Calu3 (cell line): Measurements from ENCODE around the gene PHC3. TPM values are rescaled to one million over a fixed set of nuclear protein-coding genes. Genes with fewer than 3 reads are reported as not detected.

Experiments
- BruUV-seq: library from RNA; stranded (reverse); fragments of 400-500 nt; replicated peaks from 2 replicates; lab custom pipeline; 2021; lab: Mats Ljungman, UMichigan
- CTCF ChIA-PET: fragments of 300-600 bp; sonication (Branson Sonifier 250); formaldehyde crosslinking; loops from one replicate; lab custom pipeline; 2022; ENCODE audit warnings: antibody characterized with exemption; lab: Charles Lee
- DNase-seq: peaks from one replicate; pipeline ENCODE4 v3.0.0; 2022
- H3K27ac Mint-ChIP-seq: one replicate; pipeline ENCODE4 v1.8.0; 2022; ENCODE audit warnings: mixed read lengths; ENCODE audit not compliant: unreplicated experiment
- H3K27me3 Mint-ChIP-seq: one replicate; pipeline ENCODE4 v1.8.0; 2022; ENCODE audit warnings: mixed read lengths; ENCODE audit not compliant: unreplicated experiment
- H3K36me3 Mint-ChIP-seq: one replicate; pipeline ENCODE4 v1.8.0; 2022; ENCODE audit warnings: mild to moderate bottlenecking, moderate library complexity, mixed read lengths; ENCODE audit not compliant: insufficient read depth, unreplicated experiment
- H3K4me1 Mint-ChIP-seq: one replicate; pipeline ENCODE4 v1.8.0; 2022; ENCODE audit warnings: mild to moderate bottlenecking, low read depth, mixed read lengths; ENCODE audit not compliant: unreplicated experiment
- H3K4me3 Mint-ChIP-seq: one replicate; pipeline ENCODE4 v1.8.0; 2022; ENCODE audit warnings: mild to moderate bottlenecking, low read depth, moderate library complexity, mixed read lengths; ENCODE audit not compliant: unreplicated experiment
- H3K9me3 Mint-ChIP-seq: one replicate; pipeline ENCODE4 v1.8.0; 2022; ENCODE audit warnings: low read depth, mixed read lengths; ENCODE audit not compliant: unreplicated experiment
- intact Hi-C: fragments of 100-400 bp; cut with micrococcal nuclease; formaldehyde crosslinking; loops from one replicate; pipeline ENCODE4 v1.10.0; 2022; ENCODE audit not compliant: unreplicated experiment
- total RNA-seq: library from RNA; stranded (reverse); gene quantifications from 2 replicates; pipeline ENCODE4 v1.2.3, GENCODE V29; 2022
- TF ChIP-seq, protein P1 (sequence below): fragments of 200-600 bp; IDR thresholded peaks from one replicate; pipeline ENCODE4 v1.8.0; 2022; ENCODE audit warnings: antibody characterized with exemption; ENCODE audit not compliant: unreplicated experiment

The PHC3 gene
- total RNA-seq, 1 experiment from 2014 or later, result 113 TPM

DNA sequence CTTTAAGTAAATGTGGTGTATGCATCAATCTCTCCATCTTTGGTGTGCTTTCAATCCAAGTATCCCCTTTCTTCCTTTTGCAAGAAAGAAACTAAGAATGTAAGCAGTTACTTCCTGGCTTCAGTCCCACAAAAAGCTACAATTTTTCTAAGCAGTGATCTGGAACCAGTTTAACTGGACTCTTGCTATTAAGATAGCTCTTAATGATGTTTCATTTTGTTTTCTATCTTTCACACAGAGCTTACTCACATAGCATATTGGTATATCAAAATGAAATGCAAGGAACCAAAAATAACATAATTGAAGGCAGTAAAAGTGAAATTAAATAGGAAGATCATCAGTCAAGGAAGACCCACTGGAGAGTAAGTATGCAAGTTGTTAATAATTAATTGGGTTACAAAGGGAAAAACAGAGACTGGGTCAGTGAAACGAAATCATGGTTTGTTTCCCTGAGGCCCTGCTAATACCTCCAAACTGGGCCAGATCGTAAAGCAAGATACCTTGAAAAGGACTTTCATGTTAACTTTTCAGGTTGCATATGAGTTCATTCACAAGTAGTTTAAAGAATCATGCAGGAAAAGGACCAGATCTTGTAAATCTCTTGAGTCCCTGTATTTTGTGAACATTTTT is 101.9 kb downstream of the PHC3 start:
- Mint-ChIP-seq H3K27me3 (no peaks in the 10 kb centered on the region), H3K9me3 (no peaks in the 10 kb centered on the region), H3K27ac (peak overlapping the region; percentile 16), H3K4me3 (peak overlapping the region; percentile 7), H3K36me3 (peaks cover 40% of the 10 kb centered on the region), H3K4me1 (peaks cover 19% of the 10 kb centered on the region)
- no peak for DNase-seq
- CTCF ChIA-PET, result interaction anchor here (0.9 to 1.8 kb wide), 3 partner anchors 10 to 42 kb away, joined by 3 to 4 read pairs (median 3); partner anchors contain the start of gene GPR160
- intact Hi-C loops, result no loop called here
- TF ChIP-seq, protein P1, sequence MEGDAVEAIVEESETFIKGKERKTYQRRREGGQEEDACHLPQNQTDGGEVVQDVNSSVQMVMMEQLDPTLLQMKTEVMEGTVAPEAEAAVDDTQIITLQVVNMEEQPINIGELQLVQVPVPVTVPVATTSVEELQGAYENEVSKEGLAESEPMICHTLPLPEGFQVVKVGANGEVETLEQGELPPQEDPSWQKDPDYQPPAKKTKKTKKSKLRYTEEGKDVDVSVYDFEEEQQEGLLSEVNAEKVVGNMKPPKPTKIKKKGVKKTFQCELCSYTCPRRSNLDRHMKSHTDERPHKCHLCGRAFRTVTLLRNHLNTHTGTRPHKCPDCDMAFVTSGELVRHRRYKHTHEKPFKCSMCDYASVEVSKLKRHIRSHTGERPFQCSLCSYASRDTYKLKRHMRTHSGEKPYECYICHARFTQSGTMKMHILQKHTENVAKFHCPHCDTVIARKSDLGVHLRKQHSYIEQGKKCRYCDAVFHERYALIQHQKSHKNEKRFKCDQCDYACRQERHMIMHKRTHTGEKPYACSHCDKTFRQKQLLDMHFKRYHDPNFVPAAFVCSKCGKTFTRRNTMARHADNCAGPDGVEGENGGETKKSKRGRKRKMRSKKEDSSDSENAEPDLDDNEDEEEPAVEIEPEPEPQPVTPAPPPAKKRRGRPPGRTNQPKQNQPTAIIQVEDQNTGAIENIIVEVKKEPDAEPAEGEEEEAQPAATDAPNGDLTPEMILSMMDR, result no peak
- BruUV-seq, result no TSS peak

- BruUV-seq, result no TSS peak
- intact Hi-C loops, result no loop called here
- no peaks in the 10 kb centered on the region for H3K27me3 Mint-ChIP-seq
- CTCF ChIA-PET, result interaction anchor here (0.9 to 1.8 kb wide), 3 partner anchors 11 to 41 kb away, joined by 3 to 4 read pairs (median 3); partner anchors contain the start of gene GPR160
- no peaks in the 10 kb centered on the region for H3K9me3 Mint-ChIP-seq
- H3K36me3 Mint-ChIP-seq, result peaks cover 40% of the 10 kb centered on the region
- H3K4me1 Mint-ChIP-seq, result peaks cover 19% of the 10 kb centered on the region
- TF ChIP-seq, protein P1, result no peak
- no peak overlapping the region for H3K4me3 Mint-ChIP-seq
- no peak for DNase-seq
- H3K27ac Mint-ChIP-seq, result no peak overlapping the region
Measured at GRCh38 chr3:170078620-170079281, 102.8 kb downstream of the PHC3 start.

GRCh38 chr3:170077361-170077760 is 104.2 kb downstream of the PHC3 start:
- H3K9me3 Mint-ChIP-seq, result peaks cover 1% of the 10 kb centered on the region
- peaks cover 19% of the 10 kb centered on the region for H3K4me1 Mint-ChIP-seq
- no peak for DNase-seq
- CTCF ChIA-PET, result interaction anchor here (0.6 kb wide), 2 partner anchors 44 to 111 kb away, joined by 3 read pairs; partner anchors contain the start of gene SEC62
- intact Hi-C loops, result no loop called here
- no peak overlapping the region for H3K4me3 Mint-ChIP-seq
- no peak overlapping the region for H3K27ac Mint-ChIP-seq
- peaks cover 41% of the 10 kb centered on the region for H3K36me3 Mint-ChIP-seq
- H3K27me3 Mint-ChIP-seq, result no peaks in the 10 kb centered on the region
- TF ChIP-seq, protein P1, result no peak
- BruUV-seq, result no TSS peak

DNA sequence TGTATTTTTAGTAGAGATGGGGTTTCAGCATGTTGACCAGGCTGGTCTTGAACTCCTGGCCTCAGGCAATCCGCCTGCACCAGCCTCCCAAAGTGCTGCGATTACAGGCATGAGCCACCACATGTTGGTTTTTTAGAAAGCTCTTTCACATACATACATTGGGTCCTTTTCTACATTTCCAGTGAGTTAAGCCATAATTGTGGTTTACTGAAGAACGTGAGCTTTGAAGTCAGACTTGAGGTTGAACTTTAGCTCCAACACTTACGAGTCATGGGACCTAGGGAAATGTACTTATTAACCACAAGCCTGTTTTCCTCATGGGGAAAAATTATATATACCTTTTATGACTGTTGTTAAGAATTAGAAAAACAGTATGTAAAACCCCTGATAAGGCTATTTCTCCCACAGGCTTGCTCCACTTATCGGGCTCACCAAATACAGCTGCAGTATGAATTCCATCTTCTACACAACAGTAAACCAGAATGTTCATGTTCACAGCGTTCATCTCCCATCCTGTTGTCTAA is 104.8 kb downstream of the PHC3 start:
- intact Hi-C loops, result no loop called here
- CTCF ChIA-PET, result interaction anchor here (0.6 kb wide), 1 partner anchor 110 kb away, joined by 3 read pairs; the partner anchor contains the start of gene SEC62
- Mint-ChIP-seq H3K9me3 (peaks cover 3% of the 10 kb centered on the region), H3K36me3 (peaks cover 36% of the 10 kb centered on the region), H3K27ac (no peak overlapping the region), H3K27me3 (no peaks in the 10 kb centered on the region), H3K4me1 (peaks cover 19% of the 10 kb centered on the region), H3K4me3 (no peak overlapping the region)
- no peak for DNase-seq
- BruUV-seq, result no TSS peak
- TF ChIP-seq, protein P1, result no peak
